GM12878 (cell line): ENCODE measurements around the gene C1R. TPM values are rescaled to one million over a fixed set of nuclear protein-coding genes. Genes with fewer than 3 reads are reported as not detected.

Experiments
- ATAC-seq: fragments of 200-7000 bp; cut with Tn5 transposase; 3 replicates; pipeline ENCODE4 v1.9.1; 2020; ENCODE audit warnings: mild to moderate bottlenecking, moderate library complexity
- BruUV-seq: library from RNA; stranded (reverse); fragments of 400-500 nt; replicated peaks from 2 replicates; lab custom pipeline; 2021; lab: Mats Ljungman, UMichigan
- CTCF ChIA-PET: fragments of 300-600 bp; sonication (Branson Sonifier 250); formaldehyde crosslinking; extraction: SDS; loops from one replicate; lab custom pipeline; 2021; ENCODE audit warnings: inconsistent platforms; lab: Yijun Ruan, JAX
- POLR2A ChIA-PET: fragments of 350-600 bp; formaldehyde crosslinking; extraction: SDS; loops from one replicate; lab custom pipeline; 2021; ENCODE audit warnings: inconsistent platforms; lab: Charles Lee
- RAD21 ChIA-PET: fragments of 300-600 bp; sonication (Branson Sonifier 250); formaldehyde crosslinking; loops from one replicate; lab custom pipeline; 2023; ENCODE audit warnings: antibody characterized with exemption; ENCODE audit not compliant: unreplicated experiment; lab: Charles Lee
- SMC1A ChIA-PET: fragments of 300-600 bp; sonication (Branson Sonifier 250); formaldehyde crosslinking; loops from one replicate; lab custom pipeline; 2023; ENCODE audit not compliant: unreplicated experiment, uncharacterized antibody; lab: Charles Lee
- DNase-seq: peaks from one replicate; pipeline ENCODE4 v3.0.0-alpha.2; 2011; ENCODE audit warnings: low read depth, low spot score
- FAIRE-seq: peaks from 3 replicates; lab custom pipeline; 2011; peaks lifted over from hg19 to GRCh38; lab: Jason Lieb, UNC
- H2AFZ ChIP-seq: 2 replicates; pipeline ENCODE4 v1.6.0; 2011; ENCODE audit warnings: low read depth, low read length, control low read depth; ENCODE audit not compliant: control insufficient read depth
- H3K27ac ChIP-seq: 2 replicates; pipeline ENCODE4 v1.5.1; 2011; ENCODE audit warnings: control low read depth; ENCODE audit not compliant: control insufficient read depth, insufficient read depth
- H3K27me3 ChIP-seq, 2 experiments: replicated peaks in 1 of 2; 2 replicates each; pipeline versions ENCODE4 v1.6.0 to v1.6.1; 2011; ENCODE audit warnings: low read length in 1 of 2; ENCODE audit not compliant: control insufficient read depth in 2 of 2, insufficient read depth in 2 of 2
- H3K36me3 ChIP-seq, 2 experiments: 2 replicates each; pipeline ENCODE4 v1.5.1; 2011; ENCODE audit warnings: low read length in 1 of 2; ENCODE audit not compliant: control insufficient read depth in 2 of 2, insufficient read depth in 2 of 2
- H3K4me1 ChIP-seq: 2 replicates; pipeline ENCODE4 v1.6.1; 2011; ENCODE audit warnings: mild to moderate bottlenecking, low read length, moderate library complexity, mixed read lengths; ENCODE audit not compliant: control insufficient read depth, insufficient read depth
- H3K4me2 ChIP-seq: 2 replicates; pipeline ENCODE4 v1.6.0; 2011; ENCODE audit warnings: control low read depth; ENCODE audit not compliant: control insufficient read depth, insufficient read depth
- H3K4me3 ChIP-seq: fragments of 200-600 bp; sonication (generic); 2 replicates; pipeline ENCODE4 v1.5.1; 2016
- H3K79me2 ChIP-seq: 2 replicates; pipeline ENCODE4 v1.6.0; 2011; ENCODE audit warnings: low read length; ENCODE audit not compliant: control insufficient read depth, insufficient read depth
- H3K9ac ChIP-seq: 2 replicates; pipeline ENCODE4 v1.8.0; 2011; ENCODE audit warnings: low read length, control low read depth, mixed read lengths; ENCODE audit not compliant: control insufficient read depth, insufficient read depth
- H3K9me3 ChIP-seq: replicated peaks from 3 replicates; pipeline ENCODE4 v1.5.1; 2011; ENCODE audit warnings: mild to moderate bottlenecking, low read length; ENCODE audit not compliant: control insufficient read depth, insufficient read depth
- H4K20me1 ChIP-seq: 2 replicates; pipeline ENCODE4 v1.6.0; 2011; ENCODE audit not compliant: control insufficient read depth, insufficient read depth
- BRCA1 ChIP-seq: IDR thresholded peaks from 2 replicates; pipeline ENCODE4 v1.6.1; 2011; ENCODE audit warnings: low read depth, low read length, improper control_type of control experiment
- E2F8 ChIP-seq: fragments of 450-650 bp; IDR thresholded peaks from 2 replicates; pipeline ENCODE4 v1.6.1; 2018; ENCODE audit warnings: mild to moderate bottlenecking, low read depth, moderate library complexity; ENCODE audit not compliant: partially characterized antibody
- JUNB ChIP-seq: IDR thresholded peaks from 2 replicates; pipeline ENCODE4 v1.6.1; 2016; ENCODE audit warnings: antibody characterized with exemption, mild to moderate bottlenecking
- LARP7 ChIP-seq: fragments of 450-650 bp; IDR thresholded peaks from 2 replicates; pipeline ENCODE4 v1.6.1; 2017; ENCODE audit warnings: mild to moderate bottlenecking
- PML ChIP-seq: IDR thresholded peaks from 2 replicates; pipeline ENCODE4 v1.6.1; 2012; ENCODE audit warnings: low read length, inconsistent platforms
- PRDM15 ChIP-seq: fragments of 450-650 bp; formaldehyde crosslinking; IDR thresholded peaks from 2 replicates; pipeline ENCODE4 v1.4.0; 2020; ENCODE audit warnings: mild to moderate bottlenecking, moderate library complexity
- SKIL ChIP-seq: fragments of 450-650 bp; IDR thresholded peaks from 2 replicates; pipeline ENCODE4 v1.6.1; 2017; ENCODE audit warnings: mild to moderate bottlenecking, low read depth, inconsistent platforms; ENCODE audit not compliant: poor library complexity, severe bottlenecking
- SMAD5 ChIP-seq: IDR thresholded peaks from 2 replicates; pipeline ENCODE4 v1.6.1; 2016; ENCODE audit warnings: antibody characterized with exemption, low read depth
- STAT3 ChIP-seq: IDR thresholded peaks from 2 replicates; pipeline ENCODE4 v1.6.1; 2011; ENCODE audit warnings: low read depth, low read length, improper control_type of control experiment
- SUPT20H ChIP-seq: IDR thresholded peaks from 2 replicates; pipeline ENCODE4 v1.6.1; 2011; ENCODE audit warnings: low read depth, mild to moderate bottlenecking, low read length, moderate library complexity, borderline replicate concordance; ENCODE audit not compliant: control insufficient read depth
- TCF7 ChIP-seq: IDR thresholded peaks from 2 replicates; pipeline ENCODE4 v1.6.1; 2014; ENCODE audit warnings: antibody characterized with exemption, borderline replicate concordance
- ZNF622 ChIP-seq: fragments of 450-650 bp; IDR thresholded peaks from 2 replicates; pipeline ENCODE4 v1.6.1; 2017; ENCODE audit warnings: mild to moderate bottlenecking, inconsistent platforms
- WGBS: methylation state at CpG from one replicate; pipeline ENCODE4 v1.1.6; 2016; ENCODE audit warnings: low lambda C conversion rate; ENCODE audit not compliant: insufficient replicate concordance, insufficient coverage; ENCODE audit errors: missing lambda C conversion rate; 5-methylcytosine and 5-hydroxymethylcytosine counted together
- in situ Hi-C: fragments of 300-500 bp; cut with MboI; formaldehyde crosslinking; loops from 9 replicates; pipeline ENCODE4 v1.14.3; 2018; ENCODE audit warnings: mixed read lengths
- intact Hi-C: fragments of 100-400 bp; cut with micrococcal nuclease; formaldehyde crosslinking; loops from one replicate; pipeline ENCODE4 v1.14.2; 2022; ENCODE audit not compliant: unreplicated experiment
- polyA plus RNA-seq, 11 experiments: library from polyadenylated mRNA; depleted of rRNA in 4 of 11; unstranded in 6 of 11; stranded (reverse) in 5 of 11; fragments of >200 nt; fragmentation: Nextera tagmentation in 4 of 11; fragmentation: Illumina TruSeq in 1 of 11; extraction: Ambion mirVana in 4 of 11; extraction: Trizol in 1 of 11; gene quantifications; 1 replicate in 1 of 11; 2 replicates in 10 of 11; pipeline versions ENCODE4 v1.2.1 to v1.2.3, GENCODE V29; 2011 to 2016; ENCODE audit warnings: inconsistent platforms in 2 of 11, missing spikeins in 2 of 11, low read depth in 1 of 11
- total RNA-seq, 4 experiments: library from RNA; depleted of rRNA in 3 of 4; stranded (reverse); fragments of >200 nt in 3 of 4; fragmentation: Illumina TruSeq in 1 of 4; extraction: Trizol in 1 of 4; gene quantifications; 2 replicates each; pipeline versions ENCODE4 v1.2.1 to v1.2.3, GENCODE V29; 2013 to 2021

C1R gene
- total and polyA plus RNA-seq, 10 of the 15 experiments (the other 5 are each of a cell fraction or from before 2014, with no cell fraction given): 0.31 to 1.9 (median 0.96) TPM; not detected in 1

- H3K79me2 ChIP-seq: no peaks in the 10 kb centered on the region
- ChIA-PET RAD21 (no interaction called here), CTCF (interaction anchor here (1.5 to 1.6 kb wide), 2 partner anchors 10 to 11 kb away, joined by 4 to 16 read pairs; no protein-coding TSS in a partner anchor), POLR2A (interaction anchor here (0.8 kb wide), 1 partner anchor 143 kb away, joined by 3 read pairs; no protein-coding TSS in a partner anchor), SMC1A (interaction anchor here (1.3 kb wide), 1 partner anchor 37 kb away, joined by 4 read pairs; no protein-coding TSS in a partner anchor)
- H3K4me1 ChIP-seq: no peaks in the 10 kb centered on the region
- no peak overlapping the region for H3K9ac ChIP-seq
- no peaks in the 10 kb centered on the region for H3K27me3 ChIP-seq
- H3K27ac ChIP-seq: no peak overlapping the region
- TF ChIP-seq ZNF622 (no peak), JUNB (no peak), STAT3 (no peak), SUPT20H (no peak), SMAD5 (no peak), SKIL (no peak), LARP7 (no peak), E2F8 (no peak), BRCA1 (no peak), TCF7 (no peak), PML (no peak), PRDM15 (CRISPR knock-in tag) (no peak)
- 37% methylated on average over 3 of the region's 3 CpGs for WGBS
- no peaks in the 10 kb centered on the region for H4K20me1 ChIP-seq
- H3K9me3 ChIP-seq: peaks cover 6% of the 10 kb centered on the region
- DNase-seq (no peak), FAIRE-seq (no peak), ATAC-seq (no peak)
- no peak overlapping the region for H3K4me2 ChIP-seq
- intact Hi-C loops (no loop called here), in situ Hi-C loops (no loop called here)
- no peak overlapping the region for H2AFZ ChIP-seq
- 0 out of 4 replicates have a peak, but pooled peaks cover 0 to 3% of the 10 kb centered on the region in 2 experiments for H3K36me3 ChIP-seq
- no peak overlapping the region for H3K4me3 ChIP-seq
- BruUV-seq: no TSS peak
Measured at GRCh38 chr12:7102582-7102981, 10.3 kb upstream of the C1R start.
